GM12875 (cell line): ENCODE measurements around the gene POP5.
A peak's percentile ranks its signal among the peaks of the same experiment; 100 is the strongest.

Experiments used
- H3K4me3 ChIP-seq: one replicate; pipeline ENCODE4 v1.5.1; 2011; ENCODE audit warnings: low read depth, low read length, control low read depth
- TF ChIP-seq, protein P1 (sequence below): IDR thresholded peaks from 2 replicates; pipeline ENCODE4 v1.5.1; 2011; ENCODE audit warnings: low read depth, mild to moderate bottlenecking, control low read depth, inconsistent platforms, low read length, moderate library complexity, borderline replicate concordance; ENCODE audit not compliant: insufficient read depth

Gene POP5

DNA sequence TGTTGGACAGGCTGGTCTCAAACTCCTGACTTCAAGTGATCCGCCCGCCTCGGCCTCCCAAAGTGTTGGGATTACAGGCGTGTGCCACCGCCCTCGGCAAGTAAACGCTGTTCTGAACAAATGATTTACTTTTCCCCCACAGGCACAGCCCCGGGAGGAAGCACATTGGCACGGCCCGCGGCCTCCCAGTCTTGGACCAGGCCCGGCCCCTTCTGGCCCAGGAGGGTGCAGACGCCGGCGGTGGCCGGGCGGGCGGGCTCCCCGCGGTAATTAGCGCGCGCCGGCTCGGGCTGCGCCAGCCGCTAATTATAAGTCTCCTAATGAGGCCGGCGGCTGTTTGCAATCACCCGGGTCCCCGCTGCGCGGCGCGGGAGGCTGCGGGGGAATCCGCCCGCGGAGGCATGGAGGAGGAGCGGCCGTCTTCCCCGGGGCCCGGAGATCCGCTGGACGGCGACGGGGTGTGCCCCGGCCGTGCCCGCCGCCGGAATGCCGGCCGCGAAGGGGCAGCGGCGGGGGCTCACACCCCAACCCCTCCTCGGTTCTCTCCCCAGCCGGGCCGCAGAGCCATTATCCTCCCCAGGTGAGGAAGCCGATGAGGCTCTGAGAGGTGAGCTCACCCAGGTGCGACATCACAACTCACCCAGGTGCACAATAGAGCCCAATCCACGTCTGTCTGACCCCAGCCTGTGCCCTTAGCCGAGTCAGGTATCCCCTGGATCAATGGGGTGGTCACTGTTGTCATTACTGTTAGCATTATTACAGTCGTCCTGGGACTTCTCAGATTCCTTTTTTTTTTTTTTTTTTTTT, 3.3 kb upstream of the POP5 start:
- TF ChIP-seq, protein P1, sequence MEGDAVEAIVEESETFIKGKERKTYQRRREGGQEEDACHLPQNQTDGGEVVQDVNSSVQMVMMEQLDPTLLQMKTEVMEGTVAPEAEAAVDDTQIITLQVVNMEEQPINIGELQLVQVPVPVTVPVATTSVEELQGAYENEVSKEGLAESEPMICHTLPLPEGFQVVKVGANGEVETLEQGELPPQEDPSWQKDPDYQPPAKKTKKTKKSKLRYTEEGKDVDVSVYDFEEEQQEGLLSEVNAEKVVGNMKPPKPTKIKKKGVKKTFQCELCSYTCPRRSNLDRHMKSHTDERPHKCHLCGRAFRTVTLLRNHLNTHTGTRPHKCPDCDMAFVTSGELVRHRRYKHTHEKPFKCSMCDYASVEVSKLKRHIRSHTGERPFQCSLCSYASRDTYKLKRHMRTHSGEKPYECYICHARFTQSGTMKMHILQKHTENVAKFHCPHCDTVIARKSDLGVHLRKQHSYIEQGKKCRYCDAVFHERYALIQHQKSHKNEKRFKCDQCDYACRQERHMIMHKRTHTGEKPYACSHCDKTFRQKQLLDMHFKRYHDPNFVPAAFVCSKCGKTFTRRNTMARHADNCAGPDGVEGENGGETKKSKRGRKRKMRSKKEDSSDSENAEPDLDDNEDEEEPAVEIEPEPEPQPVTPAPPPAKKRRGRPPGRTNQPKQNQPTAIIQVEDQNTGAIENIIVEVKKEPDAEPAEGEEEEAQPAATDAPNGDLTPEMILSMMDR = peak; percentile 48
- H3K4me3 ChIP-seq = peak overlapping the region; percentile 6

DNA sequence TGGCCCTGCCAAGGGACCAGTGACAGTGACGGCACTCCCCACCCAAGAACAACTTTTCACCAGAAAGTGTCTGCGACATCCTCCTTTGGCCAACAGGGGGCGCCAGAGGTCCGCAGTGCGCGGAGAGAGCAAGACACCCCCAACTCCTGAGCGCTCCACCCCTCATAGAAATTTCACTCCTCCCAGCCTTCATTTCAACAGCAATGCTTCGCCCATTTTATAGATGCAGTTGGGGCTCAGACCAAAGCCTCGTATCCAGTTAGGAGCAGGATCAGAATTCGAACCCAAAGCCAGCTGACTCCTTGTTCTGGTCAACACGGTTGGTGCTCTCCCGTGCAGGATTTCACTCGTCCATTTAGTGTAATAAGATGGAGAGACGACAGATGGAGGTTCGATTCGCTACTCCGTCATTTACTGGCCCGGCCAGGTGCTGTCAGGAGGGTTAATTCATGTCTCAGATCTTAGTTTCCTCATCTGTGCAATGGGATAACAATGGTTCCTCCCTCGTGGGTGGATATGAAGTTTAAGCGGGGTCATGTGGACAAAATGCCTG, 2.4 kb upstream of the POP5 start:
- TF ChIP-seq, protein P1 = peak; percentile 96
- no peak overlapping the region for H3K4me3 ChIP-seq

DNA sequence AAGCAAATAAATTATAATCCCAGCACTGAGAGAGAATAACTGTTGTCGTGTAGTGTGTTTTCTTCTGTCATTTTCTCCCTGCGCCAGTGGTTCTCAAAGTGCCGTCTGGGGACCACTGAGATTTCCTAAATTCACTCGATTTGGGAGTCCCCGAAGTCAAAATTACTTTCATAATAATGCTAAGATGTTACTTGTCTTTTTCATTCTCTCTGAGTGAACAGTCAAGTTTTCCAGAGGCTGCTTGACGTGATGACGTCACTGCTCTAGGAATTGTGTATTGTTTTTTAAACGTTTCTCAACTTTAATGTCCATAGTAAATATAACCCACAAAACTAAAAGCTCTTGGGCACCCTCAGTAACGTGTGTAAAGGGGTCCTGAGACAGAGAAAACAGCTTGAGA, 796 bp upstream of the POP5 start:
- peak overlapping the region; percentile 86 for H3K4me3 ChIP-seq
- TF ChIP-seq, protein P1 = no peak

DNA sequence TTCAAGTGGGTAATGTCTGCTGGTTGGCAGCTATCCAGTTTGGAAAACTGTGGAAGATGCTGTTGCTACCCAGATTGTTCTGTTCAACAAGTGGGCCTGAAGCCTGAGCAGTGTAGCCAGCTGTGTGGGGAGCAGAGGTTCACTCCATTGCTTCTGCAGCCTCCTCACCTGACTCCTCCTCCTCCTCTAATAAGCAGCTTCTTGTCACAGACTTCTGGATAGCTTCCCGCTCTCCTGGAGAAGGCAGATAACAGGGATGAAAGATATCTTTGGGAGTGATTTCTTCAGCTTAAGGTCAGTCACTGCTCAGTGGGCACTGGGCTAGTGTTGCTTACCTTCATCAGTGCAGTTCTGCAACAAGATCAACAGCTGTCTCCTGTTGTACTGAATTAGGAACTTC, 2.0 kb downstream of the POP5 start:
- TF ChIP-seq, protein P1 = no peak
- H3K4me3 ChIP-seq = no peak overlapping the region

DNA sequence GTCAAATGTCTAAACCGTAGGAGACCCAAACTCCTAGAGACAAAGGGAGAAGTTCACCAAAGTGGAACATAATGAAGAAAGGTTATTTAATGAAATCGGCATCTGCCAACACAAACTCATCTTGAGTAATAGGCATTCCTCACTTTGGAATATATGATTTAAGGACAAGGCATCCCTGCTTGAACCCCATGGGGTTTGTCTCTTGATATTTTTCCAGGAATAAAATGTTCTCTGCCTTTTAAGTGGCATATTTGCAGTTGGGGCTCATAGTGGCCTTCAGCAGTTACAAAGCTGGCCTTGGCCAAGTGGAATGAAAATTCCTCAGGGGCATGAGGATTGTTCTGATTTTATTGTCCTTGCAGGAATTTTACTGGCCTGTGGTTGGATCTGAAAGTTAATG, 7.1 kb downstream of the POP5 start:
- TF ChIP-seq, protein P1 = no peak
- H3K4me3 ChIP-seq = no peak overlapping the region

DNA sequence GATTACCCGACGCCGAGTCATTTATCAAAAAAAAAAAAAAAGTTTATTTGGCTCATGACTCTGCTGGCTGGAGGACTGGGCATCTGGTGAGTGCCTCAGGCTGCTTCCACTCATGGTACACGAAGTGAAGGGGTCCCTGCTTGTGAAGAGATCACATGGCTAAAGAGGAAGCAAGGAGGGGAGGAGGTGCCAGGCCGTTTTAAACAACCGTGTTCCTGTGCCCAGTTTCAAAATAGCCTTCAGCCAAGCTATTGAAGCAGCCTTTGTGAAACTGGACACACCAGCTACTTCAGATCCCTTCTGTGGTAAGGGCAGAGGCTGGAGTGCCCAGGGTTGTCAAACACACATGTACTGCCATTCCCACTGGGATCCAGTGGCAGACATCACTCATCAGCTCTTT, 7.6 kb downstream of the POP5 start:
- no peak overlapping the region for H3K4me3 ChIP-seq
- TF ChIP-seq, protein P1 = no peak

DNA sequence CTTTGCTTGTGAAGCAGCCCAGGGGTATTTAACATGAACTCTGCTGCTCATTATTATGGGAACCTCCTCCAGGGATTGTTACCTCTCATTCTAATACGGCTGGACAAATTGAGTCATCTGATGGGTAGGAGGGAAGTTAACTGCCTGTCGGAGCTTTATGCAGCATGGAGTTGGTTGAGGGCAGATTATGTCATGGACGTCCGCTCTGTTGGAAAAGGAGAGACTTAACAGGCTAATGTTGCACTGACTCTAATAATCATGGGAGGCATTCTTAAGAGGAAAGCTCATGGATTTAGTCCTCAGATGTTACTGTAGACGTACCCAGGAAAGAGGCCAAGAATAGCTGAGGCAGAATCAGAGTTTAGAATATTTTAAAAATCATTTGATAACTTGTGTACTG, 9.9 kb downstream of the POP5 start:
- TF ChIP-seq, protein P1 = no peak
- H3K4me3 ChIP-seq = no peak overlapping the region
